DND-41 (cell line): ENCODE results near the gene SETD3.

ENCODE experiments used
- ATAC-seq: fragments of 200-7000 bp; cut with Tn5 transposase; 3 replicates; pipeline ENCODE4 v1.9.1; 2021; ENCODE audit warnings: low read depth; ENCODE audit not compliant: insufficient read depth
- DNase-seq: peaks from one replicate; pipeline ENCODE4 v3.0.0-alpha.2; 2020
- H2AFZ ChIP-seq: 2 replicates; pipeline ENCODE4 v1.6.0; 2012; ENCODE audit warnings: low read depth, low read length
- H3K27ac ChIP-seq: 2 replicates; pipeline ENCODE4 v1.5.1; 2012; ENCODE audit warnings: low read length, inconsistent platforms
- H3K27me3 ChIP-seq: fragments of 200-600 bp; sonication (generic); 2 replicates; pipeline ENCODE4 v1.6.0; 2012; ENCODE audit warnings: low read length, mild to moderate bottlenecking, inconsistent platforms; ENCODE audit not compliant: insufficient read depth, poor library complexity
- H3K36me3 ChIP-seq: 2 replicates; pipeline ENCODE4 v1.5.1; 2012; ENCODE audit warnings: low read length, inconsistent platforms; ENCODE audit not compliant: insufficient read depth
- H3K4me1 ChIP-seq: 2 replicates; pipeline ENCODE4 v1.5.1; 2012; ENCODE audit warnings: mild to moderate bottlenecking, low read length; ENCODE audit not compliant: insufficient read depth
- H3K4me2 ChIP-seq: 2 replicates; pipeline ENCODE4 v1.6.0; 2012; ENCODE audit warnings: mild to moderate bottlenecking, moderate library complexity, low read length, inconsistent platforms; ENCODE audit not compliant: insufficient read depth
- H3K4me3 ChIP-seq, 2 experiments: fragments of 200-600 bp in 1 of 2; shearing (Covaris generic) in 1 of 2; 2 replicates each; pipeline ENCODE4 v1.5.1; 2012 to 2016; ENCODE audit warnings: inconsistent platforms in 2 of 2, low read length in 2 of 2, mild to moderate bottlenecking in 2 of 2, low read depth in 1 of 2, moderate library complexity in 1 of 2
- H3K79me2 ChIP-seq: 2 replicates; pipeline ENCODE4 v1.6.0; 2012; ENCODE audit warnings: low read length, inconsistent platforms; ENCODE audit not compliant: insufficient read depth
- H3K9ac ChIP-seq: 2 replicates; pipeline ENCODE4 v1.6.0; 2012; ENCODE audit warnings: low read depth, mild to moderate bottlenecking, inconsistent platforms, low read length, moderate library complexity
- H3K9me3 ChIP-seq: 2 replicates; pipeline ENCODE4 v1.5.1; 2012; ENCODE audit warnings: low read length, moderate library complexity, mild to moderate bottlenecking, inconsistent platforms; ENCODE audit not compliant: insufficient read depth, severe bottlenecking
- H4K20me1 ChIP-seq: 2 replicates; pipeline ENCODE4 v1.6.0; 2012; ENCODE audit warnings: low read length; ENCODE audit not compliant: insufficient read depth
- EZH2 ChIP-seq: IDR thresholded peaks from 3 replicates; pipeline ENCODE4 v1.6.1; 2012; ENCODE audit warnings: borderline replicate concordance, low read depth, mild to moderate bottlenecking, moderate library complexity, low read length, inconsistent platforms; ENCODE audit not compliant: severe bottlenecking
- TF ChIP-seq, protein P1 (sequence below): IDR thresholded peaks from 2 replicates; pipeline ENCODE4 v1.5.1; 2012; ENCODE audit warnings: borderline replicate concordance, low read length, moderate library complexity, mild to moderate bottlenecking; ENCODE audit not compliant: poor library complexity, severe bottlenecking; ENCODE audit errors: extremely low read depth

Gene SETD3

GRCh38 chr14:99357151-99357915 lies 123.3 kb downstream of the SETD3 start:
- Histone ChIP-seq H3K9me3 (no peaks in the 10 kb centered on the region), H3K4me3 (no peak overlapping the region), H3K27ac (no peak overlapping the region), H4K20me1 (no peaks in the 10 kb centered on the region), H3K9ac (no peak overlapping the region), H3K79me2 (no peaks in the 10 kb centered on the region), H2AFZ (no peak overlapping the region), H3K4me2 (no peak overlapping the region), H3K36me3 (no peaks in the 10 kb centered on the region), H3K27me3 (no peaks in the 10 kb centered on the region), H3K4me1 (no peaks in the 10 kb centered on the region)
- ATAC-seq (no peak), DNase-seq (no peak)
- no peak for TF ChIP-seq EZH2
- TF ChIP-seq, protein P1, sequence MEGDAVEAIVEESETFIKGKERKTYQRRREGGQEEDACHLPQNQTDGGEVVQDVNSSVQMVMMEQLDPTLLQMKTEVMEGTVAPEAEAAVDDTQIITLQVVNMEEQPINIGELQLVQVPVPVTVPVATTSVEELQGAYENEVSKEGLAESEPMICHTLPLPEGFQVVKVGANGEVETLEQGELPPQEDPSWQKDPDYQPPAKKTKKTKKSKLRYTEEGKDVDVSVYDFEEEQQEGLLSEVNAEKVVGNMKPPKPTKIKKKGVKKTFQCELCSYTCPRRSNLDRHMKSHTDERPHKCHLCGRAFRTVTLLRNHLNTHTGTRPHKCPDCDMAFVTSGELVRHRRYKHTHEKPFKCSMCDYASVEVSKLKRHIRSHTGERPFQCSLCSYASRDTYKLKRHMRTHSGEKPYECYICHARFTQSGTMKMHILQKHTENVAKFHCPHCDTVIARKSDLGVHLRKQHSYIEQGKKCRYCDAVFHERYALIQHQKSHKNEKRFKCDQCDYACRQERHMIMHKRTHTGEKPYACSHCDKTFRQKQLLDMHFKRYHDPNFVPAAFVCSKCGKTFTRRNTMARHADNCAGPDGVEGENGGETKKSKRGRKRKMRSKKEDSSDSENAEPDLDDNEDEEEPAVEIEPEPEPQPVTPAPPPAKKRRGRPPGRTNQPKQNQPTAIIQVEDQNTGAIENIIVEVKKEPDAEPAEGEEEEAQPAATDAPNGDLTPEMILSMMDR = no peak

DNA sequence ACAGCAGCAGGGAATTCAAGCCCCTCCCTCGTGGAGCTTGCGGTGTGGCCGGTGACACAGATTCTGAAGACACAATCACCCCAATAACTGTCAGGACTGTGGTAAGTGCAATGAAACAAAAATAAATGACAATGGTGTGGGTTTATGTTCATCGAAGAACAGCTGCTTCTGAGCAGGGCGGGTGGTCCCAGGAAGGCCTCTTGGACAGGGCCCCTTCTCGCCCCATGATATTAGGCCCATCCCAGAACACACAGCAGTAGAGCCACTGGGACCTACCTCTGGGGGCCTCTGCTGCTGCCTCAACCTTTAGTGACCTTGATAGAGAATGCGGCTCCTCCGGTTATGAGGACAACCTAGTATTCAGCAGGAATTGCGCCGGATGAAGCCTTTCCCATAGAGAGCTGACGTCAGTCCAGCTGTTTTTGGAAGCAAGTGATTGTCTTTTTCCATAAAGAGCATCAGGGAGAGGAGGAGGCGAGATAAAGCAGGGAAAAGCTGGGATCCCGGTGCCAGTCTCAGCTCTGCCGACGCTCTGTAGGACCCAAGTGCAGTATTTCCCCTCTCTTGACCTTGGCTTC lies 124.5 kb downstream of the SETD3 start:
- ATAC-seq (no peak), DNase-seq (no peak)
- no peaks in the 10 kb centered on the region for H3K4me1 ChIP-seq
- H3K4me2 ChIP-seq = no peak overlapping the region
- H3K27me3 ChIP-seq = peaks cover 6% of the 10 kb centered on the region
- H3K27ac ChIP-seq = no peak overlapping the region
- H3K79me2 ChIP-seq = no peaks in the 10 kb centered on the region
- H3K36me3 ChIP-seq = no peaks in the 10 kb centered on the region
- H4K20me1 ChIP-seq = no peaks in the 10 kb centered on the region
- H3K9ac ChIP-seq = no peak overlapping the region
- H3K4me3 ChIP-seq = no peak overlapping the region
- no peaks in the 10 kb centered on the region for H3K9me3 ChIP-seq
- no peak for TF ChIP-seq EZH2
- TF ChIP-seq, protein P1 = no peak
- no peak overlapping the region for H2AFZ ChIP-seq

GRCh38 chr14:99354166-99354875 lies 126.3 kb downstream of the SETD3 start:
- TF ChIP-seq EZH2 = no peak
- no peaks in the 10 kb centered on the region for H4K20me1 ChIP-seq
- no peak for DNase-seq
- H3K9me3 ChIP-seq = no peaks in the 10 kb centered on the region
- no peak overlapping the region for H3K27ac ChIP-seq
- peaks cover 6% of the 10 kb centered on the region for H3K27me3 ChIP-seq
- no peaks in the 10 kb centered on the region for H3K36me3 ChIP-seq
- H3K4me2 ChIP-seq = no peak overlapping the region
- H3K9ac ChIP-seq = no peak overlapping the region
- no peak for ATAC-seq
- no peaks in the 10 kb centered on the region for H3K79me2 ChIP-seq
- no peak overlapping the region for H2AFZ ChIP-seq
- no peaks in the 10 kb centered on the region for H3K4me1 ChIP-seq
- no peak overlapping the region for H3K4me3 ChIP-seq

GRCh38 chr14:99352688-99353280 lies 127.9 kb downstream of the SETD3 start:
- DNase-seq (no peak), ATAC-seq (no peak)
- H3K27ac ChIP-seq = no peak overlapping the region
- no peak for TF ChIP-seq EZH2
- TF ChIP-seq, protein P1 = no peak
- no peaks in the 10 kb centered on the region for H3K4me1 ChIP-seq
- H3K4me3 ChIP-seq = no peak overlapping the region
- peaks cover 6% of the 10 kb centered on the region for H3K27me3 ChIP-seq
- H3K36me3 ChIP-seq = no peaks in the 10 kb centered on the region
- no peak overlapping the region for H3K4me2 ChIP-seq
- H3K9ac ChIP-seq = no peak overlapping the region
- H3K9me3 ChIP-seq = no peaks in the 10 kb centered on the region
- no peaks in the 10 kb centered on the region for H3K79me2 ChIP-seq
- H4K20me1 ChIP-seq = no peaks in the 10 kb centered on the region
- H2AFZ ChIP-seq = no peak overlapping the region
